Stimulated activated naive CD4-positive, alpha-beta T cell (primary cell): ENCODE results near the gene MEIOSIN.

Source experiments
- DNase-seq, 6 experiments: peaks; one replicate each; lab custom pipeline; 2025; lab: John Stamatoyannopoulos, UW

MEIOSIN gene

DNA sequence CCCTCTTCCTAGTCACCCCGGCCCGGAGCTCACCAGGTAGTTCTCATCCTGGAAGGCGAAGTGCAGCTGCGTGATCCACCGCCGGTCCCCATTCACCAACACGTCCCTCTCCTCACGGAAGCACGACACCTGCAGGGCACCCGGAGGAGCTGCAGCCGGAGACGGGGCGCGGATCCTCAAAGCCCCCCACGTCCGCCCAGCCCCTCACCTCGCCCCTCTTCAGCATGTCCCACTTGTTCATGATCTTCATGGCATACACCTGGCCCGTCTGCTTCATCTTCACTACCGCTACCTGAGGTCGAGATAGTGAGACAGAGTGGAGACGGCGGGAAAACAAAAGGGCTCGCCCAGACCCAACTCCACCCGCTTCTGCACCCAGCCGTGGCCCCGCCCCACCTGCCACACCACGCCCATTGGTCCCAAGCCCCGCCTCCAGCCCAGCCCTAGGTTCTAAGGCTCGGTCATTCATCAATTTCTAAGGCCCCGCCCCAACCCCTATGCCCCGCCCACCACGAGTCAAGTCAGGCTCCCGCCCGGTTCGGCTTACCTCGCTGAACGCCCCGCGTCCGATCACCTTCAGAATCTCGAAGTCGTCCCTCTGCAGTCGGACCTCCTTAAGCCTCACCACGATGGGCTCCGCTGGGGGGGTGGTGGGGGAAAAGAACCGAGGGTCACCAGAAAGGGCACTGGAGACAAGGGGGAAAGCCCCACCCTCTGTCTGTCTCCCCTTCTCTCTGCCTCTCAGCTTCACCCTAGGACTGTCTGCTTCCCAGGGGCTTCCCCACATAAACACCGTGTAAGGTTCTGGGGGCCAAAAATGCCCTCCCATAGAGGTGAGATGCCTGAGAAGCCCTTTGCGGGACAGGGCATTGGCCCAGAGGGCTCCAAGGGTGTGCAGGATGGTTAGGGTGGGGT, 46.2 kb downstream of the MEIOSIN start:
- peak; percentile 49 to 78 (median 72) for DNase-seq

DNA sequence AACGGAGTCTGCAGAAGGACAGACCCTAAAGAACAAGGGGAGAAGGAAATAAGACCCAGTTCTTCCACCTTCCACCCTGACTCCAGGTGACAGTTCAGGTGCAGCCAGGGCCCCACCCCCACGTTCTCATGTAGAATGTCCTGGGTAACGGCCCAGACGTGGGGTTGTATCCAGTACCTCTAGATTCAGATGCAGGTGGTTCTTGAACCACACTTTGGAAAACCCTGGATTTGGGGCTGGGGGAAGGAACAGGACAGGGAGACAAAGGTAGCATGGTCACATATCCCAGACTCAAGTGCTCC, 46.9 kb downstream of the MEIOSIN start:
- DNase-seq, result no peak

DNA sequence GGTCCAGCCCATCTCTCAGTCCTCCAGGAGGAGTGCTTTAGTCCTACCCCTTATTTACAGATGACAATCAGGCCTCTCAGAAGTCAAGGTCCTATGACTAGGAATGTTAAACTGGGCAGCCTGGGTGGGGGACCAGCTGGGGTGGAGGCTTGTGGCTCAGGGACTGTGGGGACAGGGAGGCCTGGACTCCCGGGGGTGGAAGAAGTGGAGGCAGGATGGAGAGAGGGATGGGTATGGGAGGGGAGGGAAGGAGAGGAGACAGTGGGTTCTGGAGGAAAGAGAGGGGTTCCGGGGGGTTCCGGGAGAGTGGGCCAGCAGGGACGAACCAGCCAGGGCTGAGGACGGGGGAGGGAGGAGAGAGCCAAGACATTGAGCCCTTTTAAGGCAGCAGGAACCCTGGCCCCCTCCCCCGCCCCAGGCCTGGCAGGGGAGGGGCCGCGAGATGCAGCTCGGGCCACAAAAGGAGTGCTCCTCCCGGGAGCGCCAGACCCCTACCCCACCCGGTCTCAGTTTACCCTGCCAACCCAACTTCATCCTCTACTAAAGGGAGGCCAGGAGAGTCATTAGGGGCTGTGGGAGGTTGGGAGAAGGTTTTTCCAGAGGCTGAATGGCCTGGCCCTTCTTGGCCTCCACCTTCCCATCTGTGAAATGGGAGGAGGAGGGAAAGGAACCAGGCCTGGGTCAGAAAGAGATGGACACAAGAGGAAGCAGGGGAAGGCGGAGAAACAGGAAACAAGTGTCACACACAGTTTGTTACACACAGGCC, 47.4 kb downstream of the MEIOSIN start:
- DNase-seq, result no peak

GRCh38 chr19:45781214-45782161, 48.2 kb downstream of the MEIOSIN start:
- DNase-seq, result no peak

GRCh38 chr19:45782162-45782691, 49.0 kb downstream of the MEIOSIN start, which contains the start of gene DMPK:
DMPK (minus strand) TSS chr19:45782490; CDS start chr19:45782352, 138 bp downstream.
- DNase-seq, result no peak

GRCh38 chr19:45782820-45783785, 49.9 kb downstream of the MEIOSIN start:
- DNase-seq, result no peak

DNA sequence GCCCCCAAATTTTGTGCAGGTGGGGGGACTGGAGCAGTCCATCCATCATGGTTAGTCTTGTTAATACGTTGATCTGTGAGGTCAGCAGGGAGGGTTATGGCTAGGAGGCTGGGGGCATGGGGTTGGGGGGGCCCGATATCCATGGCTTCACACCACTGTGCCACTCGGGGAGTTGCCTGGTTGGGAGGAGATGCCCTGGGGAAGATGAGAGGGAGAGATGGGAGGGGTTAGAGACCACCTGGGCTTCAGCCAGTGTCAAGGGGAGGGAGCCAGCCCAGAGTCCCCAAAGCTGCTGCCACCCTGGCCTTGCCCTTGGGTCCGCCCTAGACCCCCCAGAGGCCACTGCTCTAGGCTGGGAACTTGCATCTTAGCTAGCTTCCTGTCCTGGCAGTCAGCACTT, 50.9 kb downstream of the MEIOSIN start:
- no peak for DNase-seq

DNA sequence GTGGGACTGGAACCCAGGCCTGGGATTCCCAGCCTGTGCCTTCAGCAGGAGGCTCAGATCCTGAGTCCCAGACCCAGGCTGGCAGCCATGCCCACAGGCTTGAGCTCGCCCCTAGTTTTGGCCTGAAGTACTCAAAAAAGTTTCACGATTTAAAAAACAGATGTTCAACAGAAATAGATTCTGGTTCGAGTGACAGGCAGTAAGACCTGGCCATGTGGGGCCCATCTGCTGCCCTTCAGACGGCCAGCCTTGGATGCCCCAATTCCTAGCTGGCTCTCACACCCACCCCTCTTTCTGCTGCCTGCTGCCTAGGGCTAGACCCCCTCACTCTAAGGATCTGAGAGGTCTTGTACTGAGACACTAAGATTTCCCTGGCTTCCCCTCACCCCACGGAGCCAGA, 51.9 kb downstream of the MEIOSIN start:
- DNase-seq, result no peak

DNA sequence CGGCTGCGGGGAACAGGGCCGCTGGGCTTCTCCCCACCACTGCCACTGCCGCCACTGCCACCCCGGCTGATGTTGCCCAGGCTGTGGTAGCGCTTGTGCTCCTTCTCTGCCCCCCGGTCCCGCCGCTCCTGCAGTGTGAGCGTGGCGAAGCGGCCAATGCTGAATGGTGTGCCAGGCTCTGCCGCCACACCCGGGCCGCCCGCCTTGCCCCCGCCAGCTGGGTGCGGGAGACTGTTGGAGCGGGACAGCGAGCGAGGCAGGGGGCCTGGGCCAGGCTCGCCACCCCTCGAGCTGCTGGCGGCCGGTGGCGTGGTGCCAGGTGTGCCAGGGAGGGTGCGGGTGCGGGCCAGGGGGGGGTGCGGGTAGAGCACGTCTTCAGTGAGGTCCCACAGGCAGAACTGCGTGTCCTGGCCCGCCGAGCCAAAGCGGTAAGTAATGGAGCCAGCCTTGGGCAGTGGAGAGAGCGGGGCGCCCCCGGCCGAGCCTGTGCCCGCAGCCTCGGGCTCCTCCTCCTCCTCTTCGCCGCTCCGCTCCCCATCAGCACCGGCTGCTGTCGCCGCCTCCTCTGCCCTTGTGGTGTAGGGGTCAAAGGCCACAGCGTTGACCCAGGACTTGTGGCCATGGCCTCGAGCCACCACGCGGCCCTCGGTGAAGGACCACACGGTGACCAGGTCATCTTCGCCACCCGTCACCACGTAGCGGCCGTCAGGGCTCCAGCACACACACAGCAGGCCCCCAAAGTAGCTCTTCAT, 52.7 kb downstream of the MEIOSIN start:
- no peak for DNase-seq

DNA sequence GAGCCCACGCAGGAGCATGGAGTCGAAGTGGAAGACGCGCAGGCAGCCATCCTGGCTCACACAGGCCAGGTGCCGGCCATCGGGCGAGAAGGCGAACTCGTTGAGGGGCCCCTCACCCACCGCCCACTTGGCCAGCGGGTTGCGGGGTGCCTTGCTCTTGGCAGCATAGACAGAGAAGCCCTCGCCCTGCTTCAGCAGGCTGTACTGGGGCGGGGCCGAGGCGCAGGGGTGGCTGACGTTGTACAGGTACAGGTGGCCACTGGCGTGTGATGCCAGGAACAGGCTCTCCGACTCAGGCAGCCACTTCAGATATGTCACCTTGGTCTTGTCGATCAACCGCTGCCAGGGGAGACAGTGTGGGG, 53.3 kb downstream of the MEIOSIN start:
- DNase-seq, result no peak

DNA sequence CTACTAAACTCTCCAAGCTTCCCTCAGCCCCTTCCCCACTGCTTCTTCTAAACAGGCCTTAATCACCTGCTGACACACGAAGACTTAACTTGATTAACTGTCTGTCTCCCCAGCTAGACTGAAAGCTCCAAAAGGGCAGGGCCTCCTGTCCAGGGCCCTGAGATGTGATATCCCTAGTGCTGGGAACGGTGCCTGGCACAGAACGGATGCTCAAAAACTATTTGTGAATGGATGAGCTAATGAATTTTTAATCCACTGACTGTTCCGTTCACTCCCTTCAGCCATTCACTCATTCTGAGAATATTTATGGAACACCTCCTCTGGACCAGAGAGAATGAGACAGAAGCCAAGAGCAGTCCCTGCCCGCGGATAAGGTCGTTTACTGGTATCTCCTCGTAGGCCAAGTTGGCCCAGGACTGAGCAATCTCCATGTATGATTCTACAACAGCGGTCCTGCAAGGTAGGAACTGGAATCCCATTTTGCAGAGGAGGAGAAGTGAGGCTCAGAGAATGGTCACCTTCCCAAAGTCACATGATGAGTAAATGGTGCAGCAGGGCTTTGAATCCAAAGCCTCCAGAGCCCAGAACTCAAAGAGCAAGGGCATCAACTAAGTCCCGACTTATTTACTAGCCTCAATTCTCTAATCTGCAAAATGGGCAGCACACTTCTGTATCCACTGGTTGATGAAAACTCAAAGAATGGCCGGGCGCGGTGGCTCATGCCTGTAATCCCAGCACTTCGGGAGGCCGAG, 56.0 kb downstream of the MEIOSIN start:
- DNase-seq, result no peak

DNA sequence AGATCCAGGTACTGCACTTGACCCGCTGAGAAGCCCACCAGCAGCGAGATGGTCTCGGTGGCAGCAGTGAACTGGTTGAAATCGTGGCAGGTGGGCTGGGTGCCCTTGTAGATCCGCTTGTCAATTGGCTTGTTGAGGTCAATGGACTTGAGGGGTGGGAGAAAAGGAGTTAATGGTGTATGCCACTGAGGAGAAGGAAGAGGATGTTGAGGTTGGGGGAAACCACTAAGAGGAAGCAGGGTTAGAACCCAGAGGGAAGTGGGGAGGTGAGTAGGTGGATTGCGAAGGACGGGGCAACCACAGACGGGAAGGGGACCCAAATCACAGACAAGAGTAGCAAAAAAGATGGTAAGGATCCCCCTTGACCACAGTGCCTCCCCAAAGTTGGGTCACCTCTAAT, 57.7 kb downstream of the MEIOSIN start:
- DNase-seq, result peak in 3 of 6 experiments; percentile 10 to 59 (median 46)

DNA sequence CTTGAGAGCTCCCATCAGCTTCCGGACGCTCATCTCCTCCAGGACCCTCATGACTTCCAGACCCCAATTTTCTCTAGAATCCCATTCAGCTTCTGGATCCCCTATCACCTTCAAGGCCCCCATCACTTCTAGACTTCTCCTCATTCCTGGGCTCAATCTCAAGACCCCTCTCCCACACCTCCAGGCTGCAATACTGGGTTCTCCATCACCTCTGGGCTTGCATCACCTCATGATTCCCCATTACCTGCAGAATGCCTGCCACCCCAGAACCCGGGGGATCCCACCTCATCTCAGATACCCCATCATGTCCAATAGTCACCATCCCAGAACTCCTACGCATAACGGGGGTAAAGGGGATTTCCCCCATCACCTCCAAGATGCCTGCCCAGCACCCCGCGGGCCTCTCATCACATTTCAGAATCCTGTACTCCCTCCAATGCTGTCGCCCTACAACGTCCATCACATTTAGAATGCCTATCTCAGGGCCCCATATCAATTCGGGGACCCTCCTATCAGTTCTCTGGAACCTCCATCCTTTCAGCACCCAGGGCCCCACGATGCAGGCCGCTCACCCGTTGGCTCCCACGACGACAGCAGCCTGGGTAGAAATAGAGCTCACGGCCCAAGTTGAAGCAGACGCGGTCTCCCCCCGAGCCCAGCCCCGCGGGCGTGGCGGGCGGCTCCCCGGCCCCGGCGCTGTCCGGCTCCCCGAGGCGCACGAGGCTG, 58.7 kb downstream of the MEIOSIN start:
- DNase-seq, result peak in 1 of 6 experiments; percentile 47

DNA sequence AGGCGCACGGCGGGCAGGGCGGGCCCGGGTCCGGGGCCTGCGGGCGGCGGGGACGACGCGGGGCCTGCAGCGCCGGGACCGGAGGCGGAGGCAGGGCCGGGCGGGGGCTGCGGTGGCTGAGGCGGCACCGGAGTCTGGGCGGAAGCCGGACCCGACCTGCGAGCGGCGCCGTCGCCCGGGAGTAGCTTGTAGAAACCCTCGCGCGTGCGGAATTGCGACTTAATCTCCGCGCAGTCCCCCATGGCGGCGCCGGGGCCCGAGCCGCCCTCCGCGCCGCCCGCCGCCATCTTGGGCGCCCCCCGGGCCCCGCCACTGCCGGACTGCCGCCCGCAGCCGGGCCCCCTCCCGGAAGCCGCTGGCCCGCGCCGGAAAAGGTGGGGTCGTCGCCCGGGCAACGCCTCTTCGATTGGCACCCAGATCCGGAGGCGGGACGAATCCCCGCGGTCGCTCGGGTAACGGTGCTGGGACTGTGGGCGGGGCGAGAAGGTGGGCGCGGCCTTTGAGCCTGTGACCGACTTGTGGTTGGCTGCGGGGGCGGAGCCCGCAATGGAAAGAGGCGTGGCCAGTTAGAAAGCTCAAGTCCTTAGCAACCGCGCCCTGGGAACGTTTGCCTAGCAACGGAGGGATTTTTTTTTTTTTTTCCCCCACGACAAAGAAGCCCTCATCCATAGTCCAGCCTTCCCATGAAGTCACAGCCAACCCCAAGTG, 59.4 kb downstream of the MEIOSIN start, which contains the start of gene DMWD:
Gene DMWD, minus strand, starts transcription at position 376 of the 708 bp plus-strand sequence. Its CDS starts 89 bp downstream, at position 287.
- DNase-seq, result peak; percentile 96 to 98 (median 96)

GRCh38 chr19:45793178-45793564, 59.9 kb downstream of the MEIOSIN start:
- DNase-seq, result no peak

GRCh38 chr19:45793876-45794275, 60.6 kb downstream of the MEIOSIN start:
- DNase-seq, result no peak

DNA sequence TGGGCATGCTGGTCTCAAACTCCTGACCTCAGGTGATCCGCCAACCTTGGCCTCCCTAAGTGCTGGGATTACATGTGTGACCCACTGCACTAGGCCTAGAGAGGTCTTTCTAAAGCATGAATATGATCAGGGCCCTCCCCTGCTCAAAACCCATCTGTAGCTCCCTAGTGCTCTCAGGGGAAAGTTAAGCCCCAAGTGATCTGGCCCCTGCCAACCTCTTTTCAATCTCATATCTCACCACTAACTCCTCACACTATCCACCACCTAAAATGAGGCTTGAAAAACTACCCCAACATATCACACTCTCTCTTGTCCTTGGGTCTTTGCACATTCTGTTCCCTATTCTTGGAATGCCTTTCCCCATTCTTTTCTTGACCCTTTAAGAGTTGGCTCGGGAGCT, 61.4 kb downstream of the MEIOSIN start:
- no peak for DNase-seq
